Measurements from ENCODE around the gene CCNH.

The CCNH gene

GRCh38 chr5:87412630-87413342 is at the start of gene CCNH:
TSS of gene CCNH (minus strand) at chr5:87412930. CDS start at chr5:87412794, 136 bp downstream.
- DNase-seq (ENCODE audit: low spot score) = peak; percentile 97

GRCh38 chr5:87457706-87458105 is 45.0 kb upstream of the CCNH start:
- DNase-seq (ENCODE audit: low spot score) = no peak

GRCh38 chr5:87453801-87454200 is 41.1 kb upstream of the CCNH start:
- no peak for DNase-seq (ENCODE audit: low spot score)

GRCh38 chr5:87452837-87453236 is 40.1 kb upstream of the CCNH start:
- no peak for DNase-seq (ENCODE audit: low spot score)

GRCh38 chr5:87442419-87442818 is 29.7 kb upstream of the CCNH start:
- DNase-seq (ENCODE audit: low spot score) = no peak

- no peak for DNase-seq (ENCODE audit: low spot score)
Measured at GRCh38 chr5:87438231-87438630, 25.5 kb upstream of the CCNH start.

- DNase-seq (ENCODE audit: low spot score) = no peak
Measured at GRCh38 chr5:87437724-87438123, 25.0 kb upstream of the CCNH start.

GRCh38 chr5:87435144-87435694 is 22.5 kb upstream of the CCNH start:
- DNase-seq (ENCODE audit: low spot score) = no peak

- no peak for DNase-seq (ENCODE audit: low spot score)
Measured at GRCh38 chr5:87434461-87434860, 21.7 kb upstream of the CCNH start.

- DNase-seq (ENCODE audit: low spot score) = no peak
Measured at GRCh38 chr5:87433945-87434344, 21.2 kb upstream of the CCNH start.

- DNase-seq (ENCODE audit: low spot score) = no peak
Measured at GRCh38 chr5:87432460-87432859, 19.7 kb upstream of the CCNH start.

GRCh38 chr5:87430863-87431457 is 18.2 kb upstream of the CCNH start:
- DNase-seq (ENCODE audit: low spot score) = no peak

- DNase-seq (ENCODE audit: low spot score) = no peak
Measured at GRCh38 chr5:87423755-87424154, 11.0 kb upstream of the CCNH start.

GRCh38 chr5:87421307-87421706 is 8.6 kb upstream of the CCNH start:
- no peak for DNase-seq (ENCODE audit: low spot score)

GRCh38 chr5:87418506-87418905 is 5.8 kb upstream of the CCNH start:
- DNase-seq (ENCODE audit: low spot score) = no peak

- no peak for DNase-seq (ENCODE audit: low spot score)
Measured at GRCh38 chr5:87413343-87413645, 564 bp upstream of the CCNH start.

- peak; percentile 33 for DNase-seq (ENCODE audit: low spot score)
Measured at GRCh38 chr5:87411973-87412629, 629 bp downstream of the CCNH start.

- DNase-seq (ENCODE audit: low spot score) = no peak
Measured at GRCh38 chr5:87411586-87411972, 1.2 kb downstream of the CCNH start.

GRCh38 chr5:87410931-87411330 is 1.8 kb downstream of the CCNH start:
- no peak for DNase-seq (ENCODE audit: low spot score)

- peak; percentile 40 for DNase-seq (ENCODE audit: low spot score)
Measured at GRCh38 chr5:87408204-87408603, 4.5 kb downstream of the CCNH start.

GRCh38 chr5:87405472-87406155 is 7.1 kb downstream of the CCNH start:
- DNase-seq (ENCODE audit: low spot score) = no peak

GRCh38 chr5:87404359-87404758 is 8.4 kb downstream of the CCNH start:
- DNase-seq (ENCODE audit: low spot score) = no peak

GRCh38 chr5:87403899-87404298 is 8.8 kb downstream of the CCNH start:
- no peak for DNase-seq (ENCODE audit: low spot score)

All from CD4-positive, alpha-beta T cell treated with Interleukin-2 at 100 ng/mL for 4 hours (primary cell).